Hepatocyte (in vitro differentiated cells): ENCODE measurements around the gene LDLRAD4. TPM values are rescaled to one million over a fixed set of nuclear protein-coding genes. Genes with fewer than 3 reads are reported as not detected.

Experiments
- DNase-seq: peaks from one replicate; pipeline ENCODE4 v3.0.0-alpha.2; 2016; ENCODE audit warnings: low spot score
- H2AFZ ChIP-seq: fragments of 200-600 bp; sonication (generic); 2 replicates; pipeline ENCODE4 v1.6.0; 2016; ENCODE audit warnings: antibody characterized with exemption, mild to moderate bottlenecking
- H3K27ac ChIP-seq: fragments of 200-600 bp; sonication (generic); 2 replicates; pipeline ENCODE4 v1.5.1; 2016; ENCODE audit warnings: mild to moderate bottlenecking
- H3K27me3 ChIP-seq: fragments of 200-600 bp; sonication (generic); 2 replicates; pipeline ENCODE4 v1.6.1; 2016
- H3K36me3 ChIP-seq: fragments of 200-600 bp; sonication (generic); replicated peaks from 2 replicates; pipeline ENCODE4 v1.5.1; 2016; ENCODE audit warnings: low read depth; ENCODE audit not compliant: insufficient read depth
- H3K4me1 ChIP-seq: fragments of 200-600 bp; sonication (generic); 2 replicates; pipeline ENCODE4 v1.5.1; 2016; ENCODE audit warnings: mild to moderate bottlenecking, moderate library complexity; ENCODE audit not compliant: insufficient read depth
- H3K4me2 ChIP-seq: fragments of 200-600 bp; sonication (generic); 2 replicates; pipeline ENCODE4 v1.6.0; 2016
- H3K4me3 ChIP-seq: fragments of 200-600 bp; sonication (generic); 2 replicates; pipeline ENCODE4 v1.5.1; 2016; ENCODE audit warnings: mild to moderate bottlenecking
- H3K79me2 ChIP-seq: fragments of 200-600 bp; sonication (generic); 2 replicates; pipeline ENCODE4 v1.6.0; 2017; ENCODE audit warnings: mild to moderate bottlenecking
- H3K9me2 ChIP-seq: fragments of 200-600 bp; sonication (generic); replicated peaks from 2 replicates; pipeline ENCODE4 v1.6.0; 2017; ENCODE audit warnings: mild to moderate bottlenecking; ENCODE audit not compliant: insufficient read depth
- H3K9me3 ChIP-seq: fragments of 200-600 bp; sonication (generic); 2 replicates; pipeline ENCODE4 v1.5.1; 2016; ENCODE audit warnings: low read depth, mild to moderate bottlenecking
- H4K20me1 ChIP-seq: fragments of 200-600 bp; sonication (generic); 2 replicates; pipeline ENCODE4 v1.6.0; 2016; ENCODE audit warnings: mild to moderate bottlenecking; ENCODE audit not compliant: insufficient read depth, poor library complexity, severe bottlenecking
- CTCF ChIP-seq: fragments of 200-600 bp; sonication (generic); IDR thresholded peaks from 2 replicates; pipeline ENCODE4 v1.5.1; 2016; ENCODE audit warnings: antibody characterized with exemption, mild to moderate bottlenecking; ENCODE audit not compliant: poor library complexity
- EZH2 ChIP-seq: fragments of 200-600 bp; sonication (generic); IDR thresholded peaks from 2 replicates; pipeline ENCODE4 v1.6.1; 2016; ENCODE audit warnings: antibody characterized with exemption, mild to moderate bottlenecking, borderline replicate concordance
- EZH2phosphoT487 ChIP-seq: fragments of 200-600 bp; sonication (generic); IDR thresholded peaks from one replicate; pipeline ENCODE4 v1.6.1; 2018; ENCODE audit warnings: antibody characterized with exemption, mild to moderate bottlenecking, low read depth, moderate library complexity; ENCODE audit not compliant: unreplicated experiment, severe bottlenecking
- WGBS: methylation state at CpG from one replicate; pipeline ENCODE4 v1.1.6; 2016; ENCODE audit warnings: low lambda C conversion rate; ENCODE audit errors: missing lambda C conversion rate; 5-methylcytosine and 5-hydroxymethylcytosine counted together
- polyA plus RNA-seq: library from polyadenylated mRNA; unstranded; fragments of >200 nt; fragmentation: Nextera tagmentation; extraction: Ambion mirVana; gene quantifications from 2 replicates; pipeline ENCODE4 v1.2.1, GENCODE V29; 2016
- total RNA-seq: library from RNA; depleted of rRNA; stranded (reverse); fragments of >200 nt; gene quantifications from 2 replicates; pipeline ENCODE4 v1.2.3, GENCODE V29; 2014

LDLRAD4 gene
- total and polyA plus RNA-seq, 2 experiments from 2014 or later: 15.1 to 29.0 TPM

- H3K36me3 ChIP-seq: no peaks in the 10 kb centered on the region
- no peak for TF ChIP-seq EZH2phosphoT487
- TF ChIP-seq CTCF: no peak
- TF ChIP-seq EZH2: no peak
- H2AFZ ChIP-seq: no peak overlapping the region
- peaks cover 3% of the 10 kb centered on the region for H4K20me1 ChIP-seq
- no peak for DNase-seq
- H3K4me1 ChIP-seq: peaks cover 12% of the 10 kb centered on the region
- peaks cover 19% of the 10 kb centered on the region for H3K79me2 ChIP-seq
- no peaks in the 10 kb centered on the region for H3K27me3 ChIP-seq
- no peaks in the 10 kb centered on the region for H3K9me3 ChIP-seq
- no peak overlapping the region for H3K4me3 ChIP-seq
- H3K27ac ChIP-seq: no peak overlapping the region
- H3K9me2 ChIP-seq: no peaks in the 10 kb centered on the region
- H3K4me2 ChIP-seq: no peak overlapping the region
- 94% methylated on average over 6 of the region's 6 CpGs for WGBS
Observed at GRCh38 chr18:13227910-13228309, 9.3 kb downstream of the LDLRAD4 start.

GRCh38 chr18:13229001-13229671, 10.6 kb downstream of the LDLRAD4 start:
- Histone ChIP-seq H3K9me3 (no peaks in the 10 kb centered on the region), H3K4me1 (no peaks in the 10 kb centered on the region), H3K9me2 (no peaks in the 10 kb centered on the region), H3K27me3 (no peaks in the 10 kb centered on the region), H3K36me3 (no peaks in the 10 kb centered on the region), H3K4me3 (no peak overlapping the region), H2AFZ (no peak overlapping the region), H3K4me2 (no peak overlapping the region), H3K79me2 (peaks cover 19% of the 10 kb centered on the region), H4K20me1 (peaks cover 5% of the 10 kb centered on the region), H3K27ac (no peak overlapping the region)
- 89% methylated on average over 13 of the region's 13 CpGs for WGBS
- TF ChIP-seq CTCF (no peak), EZH2phosphoT487 (no peak), EZH2 (no peak)
- DNase-seq: no peak

GRCh38 chr18:13231151-13231550, 12.6 kb downstream of the LDLRAD4 start:
- Histone ChIP-seq H3K9me2 (no peaks in the 10 kb centered on the region), H3K4me3 (no peak overlapping the region), H3K4me2 (no peak overlapping the region), H3K27me3 (no peaks in the 10 kb centered on the region), H3K36me3 (no peaks in the 10 kb centered on the region), H3K27ac (no peak overlapping the region), H4K20me1 (peaks cover 11% of the 10 kb centered on the region), H3K4me1 (no peaks in the 10 kb centered on the region), H3K9me3 (no peaks in the 10 kb centered on the region), H2AFZ (no peak overlapping the region), H3K79me2 (peaks cover 15% of the 10 kb centered on the region)
- 90% methylated on average over 17 of the region's 17 CpGs for WGBS
- TF ChIP-seq EZH2 (no peak), CTCF (no peak)
- DNase-seq: no peak
